Activated naive CD4-positive, alpha-beta T cell treated with anti-CD3 and anti-CD28 coated beads, Interleukin-2, amount 50 U/mL, for 24 hours (primary cell): ENCODE data around the gene AP2B1.

Experiments used
- H3K27ac Mint-ChIP-seq: one replicate; pipeline ENCODE4 v1.8.0; 2021; ENCODE audit warnings: mild to moderate bottlenecking, mixed read lengths
- H3K27me3 Mint-ChIP-seq: one replicate; pipeline ENCODE4 v1.8.0; 2021; ENCODE audit warnings: mixed read lengths
- H3K36me3 Mint-ChIP-seq: one replicate; pipeline ENCODE4 v1.8.0; 2021; ENCODE audit warnings: mixed read lengths
- H3K4me1 Mint-ChIP-seq: one replicate; pipeline ENCODE4 v1.8.0; 2021; ENCODE audit warnings: mixed read lengths
- H3K4me3 Mint-ChIP-seq: one replicate; pipeline ENCODE4 v1.8.0; 2021; ENCODE audit warnings: mild to moderate bottlenecking, mixed read lengths
- H3K9me3 Mint-ChIP-seq: one replicate; pipeline ENCODE4 v1.8.0; 2021; ENCODE audit warnings: mixed read lengths

AP2B1 gene

DNA sequence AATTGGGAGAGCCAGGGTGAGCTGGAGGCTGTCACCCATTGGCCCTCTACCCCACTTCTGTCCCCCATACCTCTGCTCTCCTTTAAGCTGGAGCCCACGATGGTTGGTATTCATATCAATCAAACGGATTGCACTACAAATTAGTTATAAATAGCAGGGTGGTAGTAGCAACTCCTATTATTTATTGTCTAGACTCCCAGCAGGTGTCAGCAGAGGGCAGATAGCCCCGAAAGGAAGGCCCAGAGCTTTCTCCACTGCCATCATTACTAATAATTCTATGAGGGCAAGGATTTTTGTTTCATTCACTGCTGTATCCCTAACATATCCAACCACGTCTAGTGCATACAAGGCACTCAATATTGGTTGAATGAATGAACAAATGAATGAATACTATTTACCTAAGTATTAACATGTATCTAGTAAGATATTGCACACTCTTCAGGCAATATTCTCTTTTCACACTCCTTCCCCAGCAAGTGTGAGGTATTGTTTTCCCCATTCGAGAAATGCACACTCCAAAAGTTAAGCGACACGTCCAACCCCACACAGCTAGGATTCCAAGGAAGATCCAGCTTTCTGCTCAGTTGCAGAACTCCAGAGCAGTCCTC is 179.9 kb downstream of the AP2B1 start:
- Mint-ChIP-seq H3K27me3 (no peaks in the 10 kb centered on the region), H3K9me3 (no peaks in the 10 kb centered on the region), H3K4me1 (peaks cover 9% of the 10 kb centered on the region), H3K36me3 (no peaks in the 10 kb centered on the region), H3K27ac (no peak overlapping the region), H3K4me3 (no peak overlapping the region)

- Mint-ChIP-seq H3K9me3 (no peaks in the 10 kb centered on the region), H3K4me1 (peaks cover 9% of the 10 kb centered on the region), H3K27ac (no peak overlapping the region), H3K4me3 (no peak overlapping the region), H3K36me3 (no peaks in the 10 kb centered on the region), H3K27me3 (no peaks in the 10 kb centered on the region)
Observed at GRCh38 chr17:35768797-35769196, 181.7 kb downstream of the AP2B1 start.

GRCh38 chr17:35769895-35770486 is 182.9 kb downstream of the AP2B1 start:
- no peak overlapping the region for H3K27ac Mint-ChIP-seq
- H3K36me3 Mint-ChIP-seq, result no peaks in the 10 kb centered on the region
- no peak overlapping the region for H3K4me3 Mint-ChIP-seq

GRCh38 chr17:35773129-35773528 is 186.0 kb downstream of the AP2B1 start:
- H3K27ac Mint-ChIP-seq, result no peak overlapping the region
- no peaks in the 10 kb centered on the region for H3K4me1 Mint-ChIP-seq
- H3K36me3 Mint-ChIP-seq, result no peaks in the 10 kb centered on the region
- no peaks in the 10 kb centered on the region for H3K9me3 Mint-ChIP-seq
- no peak overlapping the region for H3K4me3 Mint-ChIP-seq
- H3K27me3 Mint-ChIP-seq, result no peaks in the 10 kb centered on the region

More at GRCh38 chr17:35769895-35770486, 182.9 kb downstream of the AP2B1 start:
- no peaks in the 10 kb centered on the region for H3K9me3 Mint-ChIP-seq
- H3K27me3 Mint-ChIP-seq, result no peaks in the 10 kb centered on the region
- H3K4me1 Mint-ChIP-seq, result peaks cover 2% of the 10 kb centered on the region

DNA sequence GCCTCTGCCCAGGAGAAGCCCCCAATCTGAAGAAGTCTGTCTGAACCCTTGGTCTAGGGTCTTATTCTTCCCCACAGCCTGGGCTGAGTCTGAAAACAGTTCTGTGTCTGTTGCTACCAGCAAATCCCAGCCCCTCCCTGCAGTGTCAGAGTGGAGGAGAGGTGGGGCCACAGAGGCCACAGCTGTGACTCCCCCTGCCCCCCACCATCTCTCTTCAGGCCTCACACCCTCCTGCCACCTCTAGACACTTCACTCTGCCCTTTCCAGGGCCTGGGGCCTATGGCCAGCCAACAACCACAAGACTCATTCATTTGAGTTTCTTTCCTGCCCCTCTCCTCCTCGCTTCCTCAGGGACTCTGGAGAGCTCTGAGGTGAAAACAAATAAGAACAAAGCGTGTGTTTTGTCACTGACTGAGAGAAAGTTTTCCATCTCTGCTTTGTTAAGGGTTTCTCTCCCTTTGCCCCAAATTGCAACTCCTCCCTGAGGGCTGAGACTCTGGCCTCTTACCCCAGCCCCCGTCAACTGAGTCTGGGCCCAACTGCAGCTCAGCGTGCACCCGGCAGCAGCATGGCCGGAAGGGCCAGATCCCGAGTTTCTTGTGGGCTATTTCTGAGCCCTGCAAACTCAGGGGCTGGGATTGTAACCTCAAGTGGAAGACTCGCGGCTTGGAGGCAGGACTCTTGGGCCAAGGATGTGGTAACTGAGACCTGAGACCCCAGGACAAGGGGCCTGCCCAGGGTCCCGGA is 186.7 kb downstream of the AP2B1 start:
- Mint-ChIP-seq H3K4me1 (no peaks in the 10 kb centered on the region), H3K27ac (no peak overlapping the region), H3K36me3 (no peaks in the 10 kb centered on the region), H3K9me3 (no peaks in the 10 kb centered on the region), H3K27me3 (no peaks in the 10 kb centered on the region), H3K4me3 (no peak overlapping the region)

DNA sequence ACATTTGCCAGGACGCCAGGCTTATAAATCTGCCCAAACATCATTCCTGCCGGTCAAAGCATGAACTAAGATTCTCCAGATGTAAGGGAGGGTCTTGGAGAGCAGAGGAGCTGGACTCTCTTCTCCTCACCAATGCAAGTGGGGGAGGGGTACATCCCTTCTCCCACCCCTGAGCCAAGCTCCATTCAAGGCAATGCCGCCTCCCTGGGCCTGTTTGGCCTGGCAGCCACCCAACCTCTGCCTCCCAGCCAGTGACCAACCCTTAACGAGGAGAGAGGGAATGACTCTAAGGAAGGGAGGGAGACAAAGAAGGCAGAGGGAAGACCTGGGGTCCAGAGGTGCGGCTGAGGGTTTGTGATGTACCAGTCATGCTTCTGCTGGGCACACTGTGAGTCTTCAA is 187.4 kb downstream of the AP2B1 start:
- H3K36me3 Mint-ChIP-seq, result no peaks in the 10 kb centered on the region
- H3K27ac Mint-ChIP-seq, result no peak overlapping the region
- H3K4me1 Mint-ChIP-seq, result no peaks in the 10 kb centered on the region
- no peaks in the 10 kb centered on the region for H3K27me3 Mint-ChIP-seq
- no peak overlapping the region for H3K4me3 Mint-ChIP-seq
- H3K9me3 Mint-ChIP-seq, result no peaks in the 10 kb centered on the region

- Mint-ChIP-seq H3K4me3 (no peak overlapping the region), H3K36me3 (no peaks in the 10 kb centered on the region), H3K9me3 (no peaks in the 10 kb centered on the region), H3K27ac (no peak overlapping the region), H3K4me1 (no peaks in the 10 kb centered on the region), H3K27me3 (no peaks in the 10 kb centered on the region)
Observed at GRCh38 chr17:35775039-35775438, 187.9 kb downstream of the AP2B1 start.

- Mint-ChIP-seq H3K27ac (no peak overlapping the region), H3K9me3 (no peaks in the 10 kb centered on the region), H3K36me3 (no peaks in the 10 kb centered on the region), H3K27me3 (no peaks in the 10 kb centered on the region), H3K4me1 (no peaks in the 10 kb centered on the region), H3K4me3 (no peak overlapping the region)
Observed at GRCh38 chr17:35775583-35775982, 188.5 kb downstream of the AP2B1 start.
